ENCODE data around the gene CLNS1A. TPM values are rescaled to one million over a fixed set of nuclear protein-coding genes. Genes with fewer than 3 reads are reported as not detected.

CLNS1A gene
- total RNA-seq, 2 donors from 2014 or later = 44.1 to 81.7 TPM

DNA sequence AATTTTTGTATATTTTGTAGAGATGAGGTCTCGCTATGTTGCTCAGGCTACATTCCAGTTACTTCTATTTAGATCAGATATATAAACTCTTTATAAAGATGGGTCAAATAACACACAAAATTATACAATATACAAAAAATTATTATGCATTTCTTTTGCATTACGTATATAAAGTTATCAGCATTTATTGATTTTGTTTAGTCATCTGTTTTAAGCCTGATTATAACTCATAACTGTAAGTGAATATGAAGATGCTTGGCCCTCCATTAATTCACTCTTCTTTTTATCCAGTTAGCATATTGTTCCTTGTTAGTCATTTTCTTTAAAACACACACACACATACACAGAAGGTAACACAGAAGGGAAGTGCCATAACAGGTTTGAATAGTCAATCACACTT is 33.3 kb downstream of the CLNS1A start:
- 71 to 73% methylated on average over 2 of the region's 2 CpGs for WGBS, 2 donors
- no peak for DNase-seq
- H3K9me3 ChIP-seq = no peaks in the 10 kb centered on the region
- peaks cover 21% of the 10 kb centered on the region for H3K4me1 ChIP-seq
- H3K27me3 ChIP-seq = no peaks in the 10 kb centered on the region
- intact Hi-C loops (cut with DNase I) = no loop called here
- TF ChIP-seq, protein P1, sequence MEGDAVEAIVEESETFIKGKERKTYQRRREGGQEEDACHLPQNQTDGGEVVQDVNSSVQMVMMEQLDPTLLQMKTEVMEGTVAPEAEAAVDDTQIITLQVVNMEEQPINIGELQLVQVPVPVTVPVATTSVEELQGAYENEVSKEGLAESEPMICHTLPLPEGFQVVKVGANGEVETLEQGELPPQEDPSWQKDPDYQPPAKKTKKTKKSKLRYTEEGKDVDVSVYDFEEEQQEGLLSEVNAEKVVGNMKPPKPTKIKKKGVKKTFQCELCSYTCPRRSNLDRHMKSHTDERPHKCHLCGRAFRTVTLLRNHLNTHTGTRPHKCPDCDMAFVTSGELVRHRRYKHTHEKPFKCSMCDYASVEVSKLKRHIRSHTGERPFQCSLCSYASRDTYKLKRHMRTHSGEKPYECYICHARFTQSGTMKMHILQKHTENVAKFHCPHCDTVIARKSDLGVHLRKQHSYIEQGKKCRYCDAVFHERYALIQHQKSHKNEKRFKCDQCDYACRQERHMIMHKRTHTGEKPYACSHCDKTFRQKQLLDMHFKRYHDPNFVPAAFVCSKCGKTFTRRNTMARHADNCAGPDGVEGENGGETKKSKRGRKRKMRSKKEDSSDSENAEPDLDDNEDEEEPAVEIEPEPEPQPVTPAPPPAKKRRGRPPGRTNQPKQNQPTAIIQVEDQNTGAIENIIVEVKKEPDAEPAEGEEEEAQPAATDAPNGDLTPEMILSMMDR (IDR thresholded peaks at IDR 0.05) = no peak
- no peak for TF ChIP-seq POLR2A (IDR thresholded peaks at IDR 0.05)
- H3K4me3 ChIP-seq = no peak overlapping the region
- H3K36me3 ChIP-seq (replicated peaks in 1 of 2; ENCODE audit: insufficient read depth in 1 of 2, low read depth in 2 of 2) = no peaks in the 10 kb centered on the region
- no peak for ATAC-seq
- H3K27ac ChIP-seq = no peak overlapping the region

DNA sequence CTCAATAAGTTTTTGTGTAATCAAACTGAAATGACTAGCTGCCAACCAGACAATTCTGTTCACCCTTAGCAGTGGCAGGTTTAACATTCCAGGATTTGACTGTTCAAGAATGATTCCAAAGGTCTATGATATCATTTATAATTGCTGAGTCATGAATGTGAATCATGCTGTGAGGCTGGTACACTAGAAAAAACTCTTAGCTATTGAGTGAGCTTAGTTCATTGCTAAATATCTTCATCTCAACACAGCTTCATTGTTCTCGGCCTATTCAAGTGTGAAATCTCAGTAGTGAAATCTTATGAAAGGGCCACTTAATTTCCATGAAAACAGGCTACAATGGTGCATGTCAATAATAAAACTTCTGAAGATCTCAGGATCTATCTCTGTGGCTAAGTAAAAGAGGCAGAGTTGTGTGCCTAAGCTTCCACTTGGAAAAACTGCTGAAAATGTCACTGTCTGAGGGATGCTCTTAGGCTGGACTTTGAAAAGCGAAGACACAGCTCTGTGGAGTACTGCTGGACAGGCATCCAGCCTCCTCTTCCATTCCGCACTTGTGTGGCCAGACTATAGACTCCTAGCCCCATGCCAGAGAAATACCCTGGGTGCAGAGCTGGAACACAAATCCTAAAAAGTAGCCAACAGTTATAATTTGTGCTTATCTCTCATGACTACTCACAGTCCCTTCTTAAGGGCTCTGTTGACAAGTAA is 35.1 kb downstream of the CLNS1A start:
- Histone ChIP-seq H3K9me3 (no peaks in the 10 kb centered on the region), H3K4me1 (peaks cover 21% of the 10 kb centered on the region), H3K36me3 (replicated peaks in 1 of 2; ENCODE audit: insufficient read depth in 1 of 2, low read depth in 2 of 2) (no peaks in the 10 kb centered on the region), H3K4me3 (no peak overlapping the region), H3K27ac (peak overlapping the region in 3 of 4 donors; percentile 8 to 60 (median 12)), H3K27me3 (no peaks in the 10 kb centered on the region)
- DNase-seq (no peak), ATAC-seq (peak; percentile 94)
- intact Hi-C loops (cut with DNase I) = no loop called here
- TF ChIP-seq POLR2A (IDR thresholded peaks at IDR 0.05) = no peak
- TF ChIP-seq, protein P1 (IDR thresholded peaks at IDR 0.05) = no peak
- 67 to 74% methylated on average over 3 of the region's 3 CpGs for WGBS, 2 donors

DNA sequence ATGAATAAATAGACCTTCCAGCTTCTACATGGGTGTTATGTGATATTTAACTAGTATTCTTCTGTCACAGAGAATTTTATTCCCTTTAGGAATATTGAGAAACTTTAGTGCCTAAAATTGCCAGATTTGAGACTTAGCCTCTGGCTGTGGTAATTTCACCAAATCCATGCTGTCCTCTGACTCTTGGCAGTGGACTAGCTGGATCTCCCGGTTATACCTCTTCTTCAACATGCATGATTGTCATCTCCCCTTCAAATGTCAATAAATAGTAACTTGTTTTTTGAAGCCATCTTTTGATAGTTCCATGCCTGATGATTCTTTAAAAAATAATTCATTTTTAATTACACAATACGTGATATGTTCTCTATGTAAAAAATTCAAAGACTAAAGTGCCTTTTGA is 39.4 kb downstream of the CLNS1A start:
- no peaks in the 10 kb centered on the region for H3K27me3 ChIP-seq
- ATAC-seq (no peak), DNase-seq (no peak)
- H3K4me1 ChIP-seq = peaks cover 21% of the 10 kb centered on the region
- TF ChIP-seq, protein P1 (IDR thresholded peaks at IDR 0.05) = no peak
- no peak for TF ChIP-seq POLR2A (IDR thresholded peaks at IDR 0.05)
- no peaks in the 10 kb centered on the region for H3K36me3 ChIP-seq (replicated peaks in 1 of 2; ENCODE audit: insufficient read depth in 1 of 2, low read depth in 2 of 2)
- H3K9me3 ChIP-seq = no peaks in the 10 kb centered on the region
- no peak overlapping the region for H3K27ac ChIP-seq
- H3K4me3 ChIP-seq = no peak overlapping the region
- WGBS, 2 donors = 66 to 80% methylated on average over 2 of the region's 2 CpGs
- intact Hi-C loops (cut with DNase I) = no loop called here

DNA sequence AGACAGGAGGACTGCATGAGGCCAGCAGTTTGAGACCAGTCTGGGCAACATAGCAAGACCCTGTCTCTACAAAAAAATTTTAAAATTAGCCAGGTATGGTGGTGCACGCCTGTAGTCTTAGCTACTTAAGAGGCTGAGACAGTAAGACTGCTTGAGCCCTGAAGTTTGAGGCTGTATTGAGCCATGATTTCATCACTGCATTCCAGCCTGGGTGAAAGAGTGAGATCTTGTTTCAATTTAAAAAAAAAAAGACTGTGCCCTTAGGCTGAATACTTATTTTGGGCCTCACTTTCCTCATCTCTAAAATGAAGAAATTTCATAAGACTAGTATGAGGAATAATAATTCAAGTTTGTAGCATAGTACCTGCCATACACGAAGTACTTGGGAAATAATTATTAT is 41.0 kb downstream of the CLNS1A start:
- WGBS, 2 donors = 91 to 99% methylated on average over 2 of the region's 2 CpGs
- TF ChIP-seq, protein P1 (IDR thresholded peaks at IDR 0.05) = no peak
- TF ChIP-seq POLR2A (IDR thresholded peaks at IDR 0.05) = no peak
- no peak overlapping the region for H3K4me3 ChIP-seq
- H3K27me3 ChIP-seq = no peaks in the 10 kb centered on the region
- ATAC-seq = no peak
- intact Hi-C loops (cut with DNase I) = no loop called here
- H3K4me1 ChIP-seq = peaks cover 20% of the 10 kb centered on the region
- H3K9me3 ChIP-seq = no peaks in the 10 kb centered on the region
- no peaks in the 10 kb centered on the region for H3K36me3 ChIP-seq (replicated peaks in 1 of 2; ENCODE audit: insufficient read depth in 1 of 2, low read depth in 2 of 2)
- H3K27ac ChIP-seq = no peak overlapping the region
- DNase-seq = no peak

DNA sequence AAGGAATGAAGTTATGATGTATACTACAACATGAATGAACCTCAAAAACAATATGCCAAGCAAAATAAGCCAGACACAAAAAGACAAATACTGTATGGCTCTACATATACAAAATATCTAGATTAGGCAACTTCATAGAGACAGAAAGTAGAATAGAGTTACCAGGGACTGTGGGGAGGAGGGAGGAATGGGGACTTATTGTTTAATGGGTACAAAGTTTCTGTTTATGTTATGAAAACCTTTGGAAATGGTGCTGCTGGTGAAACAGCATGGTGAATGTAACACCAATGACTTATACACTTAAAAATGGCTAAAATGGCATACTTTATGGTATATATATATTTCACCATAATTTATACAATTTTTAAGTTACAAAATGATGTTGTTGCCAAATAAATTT is 43.7 kb downstream of the CLNS1A start:
- Histone ChIP-seq H3K4me1 (peaks cover 20% of the 10 kb centered on the region), H3K4me3 (no peak overlapping the region), H3K36me3 (replicated peaks in 1 of 2; ENCODE audit: insufficient read depth in 1 of 2, low read depth in 2 of 2) (no peaks in the 10 kb centered on the region), H3K27me3 (no peaks in the 10 kb centered on the region), H3K27ac (no peak overlapping the region), H3K9me3 (no peaks in the 10 kb centered on the region)
- no peak for TF ChIP-seq POLR2A (IDR thresholded peaks at IDR 0.05)
- TF ChIP-seq, protein P1 (IDR thresholded peaks at IDR 0.05) = no peak
- intact Hi-C loops (cut with DNase I) = no loop called here
- DNase-seq (no peak), ATAC-seq (no peak)
